ENCODE measurements around the gene ARHGEF1.

- TF ChIP-seq CTCF (IDR thresholded peaks at IDR 0.05) (no peak), POLR2A (IDR thresholded peaks at IDR 0.05) (no peak)
These were observed 33.9 kb upstream of the ARHGEF1 start for GRCh38 chr19:41849067-41849466.

Data from testis (tissue), 2 donors.